GM19023 (cell line): ENCODE data around the gene REXO1.
A peak's percentile ranks its signal among the peaks of the same experiment; 100 is the strongest.
"Not testable (repeated sequence)": the region's sequence is repeated elsewhere in the genome, so short reads cannot be mapped to it uniquely, and the experiment has no call there.

ENCODE experiments used
- ATAC-seq: cut with Tn5 transposase; IDR thresholded peaks from one replicate; pipeline ENCODE4 v1.9.1; 2021; ENCODE audit warnings: mild to moderate bottlenecking, moderate library complexity; ENCODE audit not compliant: unreplicated experiment

The REXO1 gene, protein sequence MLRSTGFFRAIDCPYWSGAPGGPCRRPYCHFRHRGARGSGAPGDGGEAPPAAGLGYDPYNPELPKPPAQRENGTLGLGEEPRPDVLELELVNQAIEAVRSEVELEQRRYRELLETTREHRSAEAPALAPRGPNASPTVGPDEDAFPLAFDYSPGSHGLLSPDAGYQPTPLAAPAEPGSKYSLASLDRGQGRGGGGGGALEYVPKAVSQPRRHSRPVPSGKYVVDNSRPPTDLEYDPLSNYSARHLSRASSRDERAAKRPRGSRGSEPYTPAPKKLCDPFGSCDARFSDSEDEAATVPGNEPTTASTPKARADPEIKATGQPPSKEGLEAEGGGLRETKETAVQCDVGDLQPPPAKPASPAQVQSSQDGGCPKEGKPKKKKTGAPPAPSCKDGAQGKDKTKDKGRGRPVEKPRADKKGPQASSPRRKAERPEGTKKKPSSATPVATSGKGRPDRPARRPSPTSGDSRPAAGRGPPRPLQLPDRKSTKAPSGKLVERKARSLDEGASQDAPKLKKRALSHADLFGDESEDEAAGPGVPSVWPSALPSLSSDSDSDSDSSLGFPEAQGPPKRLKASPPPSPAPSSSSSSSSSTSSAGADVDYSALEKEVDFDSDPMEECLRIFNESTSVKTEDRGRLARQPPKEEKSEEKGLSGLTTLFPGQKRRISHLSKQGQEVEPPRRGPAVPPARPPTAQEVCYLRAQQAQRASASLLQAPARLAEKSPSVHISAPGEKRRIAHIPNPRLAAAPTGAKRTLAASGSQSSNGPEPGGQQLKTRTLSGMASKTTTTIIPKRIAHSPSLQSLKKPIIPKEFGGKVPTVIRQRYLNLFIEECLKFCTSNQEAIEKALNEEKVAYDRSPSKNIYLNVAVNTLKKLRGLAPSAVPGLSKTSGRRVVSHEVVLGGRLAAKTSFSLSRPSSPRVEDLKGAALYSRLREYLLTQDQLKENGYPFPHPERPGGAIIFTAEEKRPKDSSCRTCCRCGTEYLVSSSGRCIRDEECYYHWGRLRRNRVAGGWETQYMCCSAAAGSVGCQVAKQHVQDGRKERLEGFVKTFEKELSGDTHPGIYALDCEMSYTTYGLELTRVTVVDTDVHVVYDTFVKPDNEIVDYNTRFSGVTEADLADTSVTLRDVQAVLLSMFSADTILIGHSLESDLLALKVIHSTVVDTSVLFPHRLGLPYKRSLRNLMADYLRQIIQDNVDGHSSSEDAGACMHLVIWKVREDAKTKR

DNA sequence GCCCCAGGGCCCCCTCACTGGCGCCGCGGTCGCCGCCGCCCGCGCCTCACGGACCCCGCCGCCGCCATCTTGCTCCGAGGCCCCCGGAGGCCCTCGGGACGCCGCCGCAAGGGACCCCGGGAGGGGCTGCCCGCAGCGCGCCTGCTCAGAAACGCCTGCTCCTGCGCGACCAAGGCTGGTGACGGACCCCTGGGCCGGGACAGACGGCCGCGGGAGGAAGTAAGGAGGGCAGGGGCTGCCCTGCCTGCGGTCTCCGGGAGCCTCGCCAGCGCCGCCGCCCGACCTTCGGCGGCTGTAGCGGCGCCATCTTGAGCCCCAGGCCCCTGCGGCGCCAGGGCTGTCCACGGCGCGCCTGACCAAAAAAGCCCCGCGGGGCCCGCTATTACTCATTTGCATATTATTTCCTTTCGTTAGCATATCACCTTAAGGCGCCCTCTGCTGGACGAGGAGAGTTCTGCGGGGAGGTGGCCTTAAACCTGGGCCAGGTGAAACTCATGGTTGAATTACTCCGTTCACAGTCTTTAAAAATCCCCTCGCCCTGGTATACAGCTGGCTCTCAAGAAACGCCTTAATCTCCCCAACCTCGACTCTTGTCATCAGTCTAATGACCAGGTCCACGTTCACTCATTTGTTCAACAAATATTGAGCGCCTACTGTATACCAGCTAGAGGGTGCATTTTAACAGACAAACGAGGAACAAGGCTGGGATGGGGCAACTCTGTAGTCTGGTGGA is at the start of gene REXO1:
Gene REXO1 (minus strand): TSS at position 85 of the 733 bp plus-strand sequence. CDS start 125 bp downstream, outside the sequence.
- peak; percentile 65 for ATAC-seq

GRCh38 chr19:1896508-1896907 is 48.2 kb upstream of the REXO1 start:
- no peak for ATAC-seq

DNA sequence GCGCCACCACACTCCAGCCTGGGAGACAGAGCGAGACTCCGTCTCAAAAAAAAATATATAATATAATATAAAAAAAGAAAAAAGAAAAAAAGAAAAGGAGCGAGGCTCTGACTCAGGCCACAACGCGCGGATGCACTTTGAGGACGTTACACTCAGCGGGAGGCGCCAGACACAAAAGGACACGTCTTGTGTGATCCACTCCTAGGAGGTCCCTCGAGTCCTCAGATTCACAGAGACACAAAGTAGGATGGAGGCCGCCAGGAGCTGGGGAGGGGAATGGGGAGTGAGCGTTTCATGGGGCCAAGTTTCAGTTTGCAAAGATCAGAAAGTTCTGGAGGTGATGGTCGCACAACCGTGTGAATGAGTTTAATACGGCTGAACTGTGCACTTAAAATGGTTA is 45.5 kb upstream of the REXO1 start:
- no peak for ATAC-seq

GRCh38 chr19:1889907-1890306 is 41.6 kb upstream of the REXO1 start:
- no peak for ATAC-seq

GRCh38 chr19:1888385-1888784 is 40.1 kb upstream of the REXO1 start:
- no peak for ATAC-seq

DNA sequence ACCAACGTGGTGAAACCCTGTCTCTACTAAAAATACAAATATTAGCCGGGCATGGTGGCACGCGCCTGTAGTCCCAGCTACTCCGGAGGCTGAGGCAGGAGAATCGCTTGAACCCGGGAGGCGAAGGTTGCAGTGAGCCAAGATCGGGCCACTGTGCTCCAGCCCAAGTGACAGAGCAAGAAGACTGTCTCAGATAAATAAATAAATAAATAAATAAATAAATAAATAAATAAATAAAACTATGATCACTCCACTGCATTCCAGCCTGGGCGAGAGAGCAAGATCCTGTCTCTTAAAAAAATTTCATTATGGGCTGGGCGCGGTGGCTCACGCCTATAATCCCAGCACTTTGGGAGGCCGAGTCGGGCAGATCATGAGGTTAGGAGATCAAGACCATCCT is 38.1 kb upstream of the REXO1 start:
- not testable (repeated sequence) for ATAC-seq

- ATAC-seq = peak; percentile 72
These were observed 37.3 kb upstream of the REXO1 start, which contains the start of gene ABHD17A for GRCh38 chr19:1885398-1886119. TSS of gene ABHD17A (minus strand) at chr19:1885496. CDS start at chr19:1881566, 3,930 bp downstream.

DNA sequence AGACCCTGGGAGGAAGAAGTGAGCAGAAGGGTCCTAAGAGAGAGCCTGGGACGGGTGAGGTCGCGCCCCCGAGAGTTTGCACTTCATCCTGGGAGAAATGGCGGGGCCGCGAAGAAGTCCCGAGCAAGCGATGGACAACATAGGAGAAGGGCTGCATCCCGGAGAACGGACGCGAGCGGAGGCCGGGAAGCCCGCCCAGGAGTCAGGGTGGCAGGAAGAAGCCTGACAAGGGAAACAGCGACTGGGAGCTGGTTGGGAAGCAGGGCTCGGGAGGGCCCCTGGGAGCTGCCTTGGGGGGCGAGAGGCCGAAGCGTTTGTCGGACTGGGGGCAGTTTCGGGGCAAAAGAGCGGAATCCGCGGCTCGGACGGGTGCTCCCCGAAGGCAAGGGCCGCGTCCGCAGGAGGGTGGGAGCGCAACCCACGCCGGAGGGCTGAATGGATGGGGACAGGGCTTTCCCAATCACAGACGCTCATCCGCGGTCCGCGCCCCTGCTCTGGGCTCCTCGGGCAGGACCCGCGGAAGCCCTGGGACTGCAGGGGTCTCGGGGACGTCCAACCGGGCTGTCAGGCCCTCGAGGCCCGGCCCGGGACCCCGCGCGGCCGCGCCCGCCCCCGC is 36.5 kb upstream of the REXO1 start:
- ATAC-seq = peak; percentile 11

DNA sequence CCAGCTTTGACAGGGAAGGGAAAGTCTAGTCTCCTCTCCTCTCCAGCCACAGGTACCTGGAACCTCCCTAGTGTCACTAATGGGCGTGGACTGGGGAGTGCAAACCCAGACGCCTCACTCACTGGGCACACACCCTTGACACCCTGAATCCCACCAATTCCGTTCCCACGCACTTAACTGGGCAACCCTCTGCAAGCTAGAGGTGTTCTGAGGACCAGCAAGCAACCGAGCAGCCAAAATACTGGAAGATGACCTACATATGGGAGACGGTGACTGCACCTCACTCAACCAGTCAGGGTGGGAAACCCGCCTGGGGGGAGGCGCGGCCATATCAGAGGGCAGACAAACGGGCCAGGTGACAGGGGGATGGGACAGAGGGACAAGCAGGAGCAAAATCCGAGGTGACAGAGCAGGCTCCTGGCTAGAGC is 36.0 kb upstream of the REXO1 start:
- no peak for ATAC-seq

DNA sequence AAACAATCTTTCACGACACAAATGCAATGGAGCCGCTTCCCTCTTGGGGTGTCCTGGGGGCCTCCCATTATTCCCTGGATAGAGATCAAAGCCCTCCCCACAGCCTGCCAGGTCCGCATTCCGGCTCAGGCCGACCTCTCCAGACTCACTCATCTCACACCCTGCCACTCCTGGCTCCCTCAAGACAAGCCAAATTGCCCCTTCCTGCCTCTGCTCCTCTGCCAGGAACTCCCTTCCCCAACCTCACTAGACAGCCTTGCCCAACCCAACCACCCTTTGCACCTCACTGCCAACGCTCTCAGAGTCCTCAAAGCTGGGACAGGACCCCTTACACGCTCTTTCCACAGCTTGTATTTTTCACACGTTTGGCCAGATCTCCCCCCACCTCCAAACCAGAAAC is 35.5 kb upstream of the REXO1 start:
- ATAC-seq = no peak

- no peak for ATAC-seq
These were observed 34.8 kb upstream of the REXO1 start for GRCh38 chr19:1882786-1883692.

DNA sequence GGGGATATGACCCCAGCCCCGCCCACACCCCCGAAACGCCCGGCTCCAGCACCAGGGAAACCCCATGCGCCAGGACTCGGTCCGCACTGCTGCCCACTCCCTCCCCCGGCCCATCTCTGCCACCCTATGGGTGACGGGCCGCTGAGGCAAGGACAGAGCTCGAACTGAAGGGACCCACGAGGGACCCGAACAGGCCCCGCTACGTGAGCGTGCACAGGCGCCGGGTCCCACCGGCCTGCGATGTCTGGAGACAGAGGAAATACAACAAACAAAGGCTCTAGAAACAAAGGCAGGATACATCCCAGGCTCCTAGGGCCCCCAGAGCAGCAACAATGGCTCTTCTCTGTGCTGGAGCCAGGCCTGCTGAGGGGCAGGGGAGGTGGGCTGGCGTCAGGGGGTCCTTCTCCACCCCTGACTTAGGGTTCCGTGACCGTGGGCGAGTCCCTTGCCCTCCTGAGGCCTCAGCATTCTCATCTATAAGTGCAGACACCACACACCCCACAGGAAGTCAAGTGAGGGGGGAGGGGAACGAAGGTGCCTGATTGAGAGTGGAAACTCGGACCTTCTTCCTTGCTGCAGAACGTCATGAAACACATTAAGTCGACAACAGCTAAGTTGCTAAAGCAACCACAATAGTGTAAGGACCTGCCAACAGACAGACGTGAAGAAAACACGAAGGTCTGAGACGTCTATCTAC is 34.0 kb upstream of the REXO1 start:
- ATAC-seq = no peak

DNA sequence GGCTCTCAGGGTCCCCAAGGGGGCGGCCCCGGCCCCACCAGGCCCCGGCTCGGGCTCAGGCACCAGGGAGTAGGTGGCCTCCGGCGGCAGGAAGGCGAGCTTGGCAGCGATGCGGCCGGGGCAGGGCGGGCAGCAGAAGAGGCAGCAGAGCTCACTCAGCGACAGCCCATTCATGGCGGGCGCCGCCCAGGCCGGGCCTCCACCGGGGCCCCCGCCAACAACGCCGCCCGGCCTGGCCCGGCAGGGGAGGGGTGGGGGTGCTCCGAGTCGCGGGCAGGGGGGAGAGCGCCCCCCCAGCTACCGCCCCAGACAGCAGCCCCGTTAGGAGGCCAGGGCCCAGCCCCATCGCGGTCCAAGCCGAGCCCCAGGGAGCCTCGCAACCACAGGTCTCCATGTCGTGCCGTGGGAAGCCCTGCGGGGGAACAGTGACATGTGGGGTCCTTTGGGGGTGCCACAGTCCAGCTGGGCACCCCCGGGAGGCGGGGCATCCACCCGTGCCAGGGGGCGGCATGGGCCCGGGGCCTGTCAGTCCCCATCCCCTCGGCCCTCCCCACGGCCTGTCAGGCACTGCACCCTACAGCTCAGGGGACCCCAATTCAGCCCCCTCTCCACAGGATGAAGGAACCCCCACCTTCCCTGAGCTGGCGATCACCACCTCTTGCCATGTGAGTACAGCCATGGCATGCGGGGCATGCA is 33.3 kb upstream of the REXO1 start:
- not testable (repeated sequence) for ATAC-seq

- ATAC-seq = no peak
These were observed 32.5 kb upstream of the REXO1 start for GRCh38 chr19:1880611-1881392.

- not testable (repeated sequence) for ATAC-seq
These were observed 31.7 kb upstream of the REXO1 start for GRCh38 chr19:1879982-1880381.

DNA sequence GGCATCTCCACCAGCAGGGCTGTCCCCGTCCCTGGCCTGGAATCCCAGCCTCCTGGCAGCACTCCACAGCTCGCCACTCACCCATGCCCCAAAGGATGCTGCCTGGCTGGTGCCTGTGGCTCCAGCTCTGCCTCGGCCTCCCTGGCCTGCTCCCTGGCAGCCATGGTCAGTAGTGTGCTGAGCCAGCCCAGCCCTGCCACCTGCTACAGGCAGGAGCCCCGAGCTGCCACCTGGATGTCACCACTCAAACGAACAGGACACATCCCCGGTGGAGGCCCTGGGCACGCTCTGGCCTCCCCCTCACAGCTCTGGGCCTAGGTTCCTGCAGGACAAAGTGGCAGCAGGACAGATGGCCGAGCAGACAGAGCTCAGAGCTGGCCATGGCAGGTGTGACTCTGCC is 30.3 kb upstream of the REXO1 start:
- ATAC-seq = not testable (repeated sequence)
